COLO829 (cell line): ENCODE data around the gene WDR7.

ENCODE experiments used
- DNase-seq: peaks from one replicate; pipeline ENCODE4 v3.0.0; 2012; ENCODE audit warnings: low spot score

The WDR7 gene

GRCh38 chr18:56650944-56651770 lies at the start of gene WDR7:
WDR7 (plus strand) TSS chr18:56651359; CDS start chr18:56672516, 21,157 bp downstream.
- DNase-seq = peak; percentile 84

- no peak for DNase-seq
Measured at GRCh38 chr18:56606618-56607017, 44.5 kb upstream of the WDR7 start.

GRCh38 chr18:56615738-56616520 lies 35.2 kb upstream of the WDR7 start:
- no peak for DNase-seq

GRCh38 chr18:56627991-56628390 lies 23.2 kb upstream of the WDR7 start:
- no peak for DNase-seq

- no peak for DNase-seq
Measured at GRCh38 chr18:56632070-56633022, 18.8 kb upstream of the WDR7 start.

GRCh38 chr18:56635007-56635406 lies 16.2 kb upstream of the WDR7 start:
- DNase-seq = no peak

- no peak for DNase-seq
Measured at GRCh38 chr18:56637176-56637575, 14.0 kb upstream of the WDR7 start.

GRCh38 chr18:56637711-56638231 lies 13.4 kb upstream of the WDR7 start:
- DNase-seq = no peak

- peak; percentile 96 for DNase-seq
Measured at GRCh38 chr18:56638232-56639103, 12.7 kb upstream of the WDR7 start, which contains the start of gene TXNL1. TXNL1 (minus strand) TSS chr18:56638592; CDS start chr18:56638440, 152 bp downstream.

GRCh38 chr18:56639104-56639381 lies 12.1 kb upstream of the WDR7 start:
- no peak for DNase-seq

- DNase-seq = no peak
Measured at GRCh38 chr18:56639571-56639970, 11.6 kb upstream of the WDR7 start.

- no peak for DNase-seq
Measured at GRCh38 chr18:56641714-56642337, 9.3 kb upstream of the WDR7 start.

- no peak for DNase-seq
Measured at GRCh38 chr18:56643381-56643780, 7.8 kb upstream of the WDR7 start.

- no peak for DNase-seq
Measured at GRCh38 chr18:56645415-56646016, 5.6 kb upstream of the WDR7 start.

- no peak for DNase-seq
Measured at GRCh38 chr18:56647071-56647470, 4.1 kb upstream of the WDR7 start.

- DNase-seq = no peak
Measured at GRCh38 chr18:56647951-56648893, 2.9 kb upstream of the WDR7 start.

- no peak for DNase-seq
Measured at GRCh38 chr18:56649996-56650395, 1.2 kb upstream of the WDR7 start.

- DNase-seq = no peak
Measured at GRCh38 chr18:56651771-56652092, 573 bp downstream of the WDR7 start.

GRCh38 chr18:56652802-56653201 lies 1.6 kb downstream of the WDR7 start:
- no peak for DNase-seq
